A673 (cell line): ENCODE results near the gene COX6A2. TPM values are rescaled to one million over a fixed set of nuclear protein-coding genes. Genes with fewer than 3 reads are reported as not detected.
A peak's percentile ranks its signal among the peaks of the same experiment; 100 is the strongest.

ENCODE experiments used
- BruUV-seq: library from RNA; stranded (reverse); fragments of 400-500 nt; replicated peaks from 2 replicates; lab custom pipeline; 2021; lab: Mats Ljungman, UMichigan
- CTCF ChIA-PET: fragments of 300-600 bp; sonication (Branson Sonifier 250); formaldehyde crosslinking; loops from one replicate; lab custom pipeline; 2022; ENCODE audit warnings: antibody characterized with exemption; lab: Charles Lee
- POLR2A ChIA-PET: fragments of 300-600 bp; sonication (Branson Sonifier 250); formaldehyde crosslinking; loops from one replicate; lab custom pipeline; 2022; ENCODE audit warnings: antibody characterized with exemption; ENCODE audit not compliant: low non-redundant PET; lab: Charles Lee
- DNase-seq: peaks from one replicate; pipeline ENCODE4 v3.0.0-alpha.2; 2015; ENCODE audit warnings: low spot score
- H3K27ac ChIP-seq: fragments of 200-600 bp; sonication (generic); 2 replicates; pipeline ENCODE4 v1.5.1; 2016; ENCODE audit warnings: mixed run types, low read depth, mild to moderate bottlenecking, mixed read lengths, antibody characterized with exemption, low read length; ENCODE audit not compliant: poor library complexity, severe bottlenecking
- H3K27me3 ChIP-seq: fragments of 200-600 bp; sonication (generic); replicated peaks from 2 replicates; pipeline ENCODE4 v1.6.1; 2017; ENCODE audit warnings: mixed run types, low read depth, mild to moderate bottlenecking, mixed read lengths, antibody characterized with exemption, low read length; ENCODE audit not compliant: insufficient read depth, poor library complexity
- H3K36me3 ChIP-seq: fragments of 200-600 bp; sonication (generic); 2 replicates; pipeline ENCODE4 v1.6.1; 2016; ENCODE audit warnings: mixed run types, mild to moderate bottlenecking, mixed read lengths, antibody characterized with exemption, low read length; ENCODE audit not compliant: insufficient read depth, poor library complexity, severe bottlenecking
- H3K4me1 ChIP-seq: fragments of 200-600 bp; sonication (generic); 2 replicates; pipeline ENCODE4 v1.6.1; 2017; ENCODE audit warnings: mixed run types, mild to moderate bottlenecking, mixed read lengths, antibody characterized with exemption, low read length; ENCODE audit not compliant: insufficient read depth, poor library complexity, severe bottlenecking
- H3K4me3 ChIP-seq: fragments of 200-600 bp; sonication (generic); 2 replicates; pipeline ENCODE4 v1.5.1; 2016; ENCODE audit warnings: low read depth, mixed run types, mild to moderate bottlenecking, mixed read lengths, low read length; ENCODE audit not compliant: poor library complexity, severe bottlenecking
- H3K9me3 ChIP-seq: fragments of 200-600 bp; sonication (generic); 2 replicates; pipeline ENCODE4 v1.6.1; 2016; ENCODE audit warnings: mixed run types, low read depth, mild to moderate bottlenecking, mixed read lengths, antibody characterized with exemption, low read length; ENCODE audit not compliant: poor library complexity, severe bottlenecking
- EZH2 ChIP-seq: fragments of 200-600 bp; sonication (generic); IDR thresholded peaks from 2 replicates; pipeline ENCODE4 v1.6.1; 2017; ENCODE audit warnings: borderline replicate concordance, low read depth, mild to moderate bottlenecking, mixed read lengths, antibody characterized with exemption, low read length; ENCODE audit not compliant: poor library complexity, severe bottlenecking
- intact Hi-C: fragments of 100-400 bp; cut with micrococcal nuclease; formaldehyde crosslinking; loops from one replicate; pipeline ENCODE4 v1.10.0; 2022; ENCODE audit not compliant: unreplicated experiment
- total RNA-seq: library from RNA; stranded (reverse); gene quantifications from 2 replicates; pipeline ENCODE4 v1.2.3, GENCODE V29; 2021
- TF ChIP-seq, protein P1 (sequence below): fragments of 300-800, 200-600 bp; sonication (generic); conservative IDR thresholded peaks from 2 replicates; pipeline ENCODE4 v1.5.1; 2017; ENCODE audit warnings: low read depth, mild to moderate bottlenecking, antibody characterized with exemption, low read length, moderate library complexity, mixed read lengths

COX6A2 gene
- total RNA-seq, 1 experiment from 2014 or later, result not detected

DNA sequence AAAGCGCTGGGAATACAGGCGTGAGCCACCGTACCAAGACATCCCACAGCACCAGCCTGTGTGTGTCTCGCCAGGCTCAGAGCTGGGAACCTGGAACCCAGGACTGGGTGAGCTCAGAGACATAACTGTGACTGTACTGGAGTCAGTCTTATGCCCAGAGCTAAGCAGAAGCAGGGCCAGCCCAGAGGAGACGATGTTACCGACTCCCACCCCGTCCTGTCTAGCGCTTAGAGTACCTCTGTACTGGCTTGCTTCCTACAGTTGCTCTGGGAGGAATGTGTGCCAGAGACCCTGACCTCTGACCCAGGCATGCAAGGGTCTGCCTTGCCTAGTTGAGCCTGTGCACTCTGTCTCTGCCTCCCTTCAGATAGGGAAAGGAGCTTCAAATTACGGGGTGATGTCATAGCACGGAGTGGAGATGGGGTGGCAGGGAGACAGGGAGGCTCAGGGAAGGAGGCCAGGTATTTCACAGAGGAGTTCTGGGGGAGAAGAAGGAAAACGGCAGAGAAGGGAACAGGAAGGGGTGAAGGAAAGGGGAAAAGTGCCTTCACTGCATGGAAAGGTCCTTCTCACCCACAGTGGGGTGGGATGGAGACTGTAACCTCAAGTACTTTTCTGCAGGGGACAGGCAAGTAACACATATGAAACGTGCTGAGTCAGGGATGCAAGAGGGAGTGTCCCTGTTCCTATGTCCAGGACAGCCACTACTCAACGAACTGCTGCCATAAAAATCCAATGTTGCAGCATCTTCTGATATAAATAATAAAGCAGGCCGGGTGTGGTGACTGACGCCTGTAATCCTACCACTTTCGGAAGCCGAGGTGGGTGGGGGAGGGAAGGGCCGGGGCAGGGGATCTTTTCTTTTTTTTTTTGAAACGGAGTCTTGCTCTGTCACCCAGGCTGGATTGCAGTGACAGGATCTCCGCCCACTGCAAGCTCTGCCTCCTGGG, 25.4 kb upstream of the COX6A2 start:
- peaks cover 58% of the 10 kb centered on the region for H3K4me1 ChIP-seq
- POLR2A ChIA-PET, result interaction anchor here (0.6 kb wide), 1 partner anchor 264 kb away, joined by 4 read pairs; no protein-coding TSS in a partner anchor
- H3K4me3 ChIP-seq, result no peak overlapping the region
- H3K36me3 ChIP-seq, result no peaks in the 10 kb centered on the region
- H3K27ac ChIP-seq, result peak overlapping the region; percentile 72
- CTCF ChIA-PET, result no interaction called here
- intact Hi-C loops, result loop anchor here (5.0 to 10.0 kb wide), 2 partner anchors 241 to 414 kb away; no protein-coding TSS in a partner anchor
- peak; percentile 64 for DNase-seq
- H3K27me3 ChIP-seq, result no peaks in the 10 kb centered on the region
- no peaks in the 10 kb centered on the region for H3K9me3 ChIP-seq
- TF ChIP-seq, protein P1, sequence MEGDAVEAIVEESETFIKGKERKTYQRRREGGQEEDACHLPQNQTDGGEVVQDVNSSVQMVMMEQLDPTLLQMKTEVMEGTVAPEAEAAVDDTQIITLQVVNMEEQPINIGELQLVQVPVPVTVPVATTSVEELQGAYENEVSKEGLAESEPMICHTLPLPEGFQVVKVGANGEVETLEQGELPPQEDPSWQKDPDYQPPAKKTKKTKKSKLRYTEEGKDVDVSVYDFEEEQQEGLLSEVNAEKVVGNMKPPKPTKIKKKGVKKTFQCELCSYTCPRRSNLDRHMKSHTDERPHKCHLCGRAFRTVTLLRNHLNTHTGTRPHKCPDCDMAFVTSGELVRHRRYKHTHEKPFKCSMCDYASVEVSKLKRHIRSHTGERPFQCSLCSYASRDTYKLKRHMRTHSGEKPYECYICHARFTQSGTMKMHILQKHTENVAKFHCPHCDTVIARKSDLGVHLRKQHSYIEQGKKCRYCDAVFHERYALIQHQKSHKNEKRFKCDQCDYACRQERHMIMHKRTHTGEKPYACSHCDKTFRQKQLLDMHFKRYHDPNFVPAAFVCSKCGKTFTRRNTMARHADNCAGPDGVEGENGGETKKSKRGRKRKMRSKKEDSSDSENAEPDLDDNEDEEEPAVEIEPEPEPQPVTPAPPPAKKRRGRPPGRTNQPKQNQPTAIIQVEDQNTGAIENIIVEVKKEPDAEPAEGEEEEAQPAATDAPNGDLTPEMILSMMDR, result no peak
- no peak for TF ChIP-seq EZH2
- BruUV-seq, result no TSS peak

DNA sequence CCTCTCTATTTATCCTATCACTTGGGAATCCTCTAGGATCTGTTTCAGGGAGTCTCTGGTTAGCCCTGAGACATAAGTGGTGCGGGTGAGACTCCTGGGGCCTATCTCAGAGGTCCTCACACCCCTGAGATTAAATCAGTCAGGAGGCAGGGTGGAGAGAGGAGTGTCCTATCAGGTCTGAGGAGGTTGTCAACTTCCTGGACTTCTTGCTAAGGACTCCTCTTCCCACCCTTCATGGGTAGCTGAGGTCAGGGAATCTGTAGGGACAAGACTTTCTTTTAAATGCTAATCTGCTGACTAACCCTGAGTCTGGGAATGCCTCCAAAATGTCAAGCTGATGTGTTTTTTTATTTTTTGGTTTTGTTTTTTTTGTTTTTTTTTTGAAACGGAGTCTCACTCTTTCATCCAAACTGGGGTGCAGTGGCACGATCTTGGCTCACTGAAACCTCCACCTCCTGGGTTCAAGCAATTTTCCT, 24.5 kb upstream of the COX6A2 start:
- Histone ChIP-seq H3K4me1 (peaks cover 54% of the 10 kb centered on the region), H3K27me3 (no peaks in the 10 kb centered on the region), H3K4me3 (no peak overlapping the region), H3K36me3 (no peaks in the 10 kb centered on the region), H3K9me3 (no peaks in the 10 kb centered on the region), H3K27ac (no peak overlapping the region)
- DNase-seq, result no peak
- no TSS peak for BruUV-seq
- POLR2A ChIA-PET, result no interaction called here
- intact Hi-C loops, result loop anchor here (5.0 to 10.0 kb wide), 2 partner anchors 242 to 415 kb away; no protein-coding TSS in a partner anchor
- CTCF ChIA-PET, result no interaction called here
- TF ChIP-seq EZH2, result no peak
- TF ChIP-seq, protein P1, result no peak

DNA sequence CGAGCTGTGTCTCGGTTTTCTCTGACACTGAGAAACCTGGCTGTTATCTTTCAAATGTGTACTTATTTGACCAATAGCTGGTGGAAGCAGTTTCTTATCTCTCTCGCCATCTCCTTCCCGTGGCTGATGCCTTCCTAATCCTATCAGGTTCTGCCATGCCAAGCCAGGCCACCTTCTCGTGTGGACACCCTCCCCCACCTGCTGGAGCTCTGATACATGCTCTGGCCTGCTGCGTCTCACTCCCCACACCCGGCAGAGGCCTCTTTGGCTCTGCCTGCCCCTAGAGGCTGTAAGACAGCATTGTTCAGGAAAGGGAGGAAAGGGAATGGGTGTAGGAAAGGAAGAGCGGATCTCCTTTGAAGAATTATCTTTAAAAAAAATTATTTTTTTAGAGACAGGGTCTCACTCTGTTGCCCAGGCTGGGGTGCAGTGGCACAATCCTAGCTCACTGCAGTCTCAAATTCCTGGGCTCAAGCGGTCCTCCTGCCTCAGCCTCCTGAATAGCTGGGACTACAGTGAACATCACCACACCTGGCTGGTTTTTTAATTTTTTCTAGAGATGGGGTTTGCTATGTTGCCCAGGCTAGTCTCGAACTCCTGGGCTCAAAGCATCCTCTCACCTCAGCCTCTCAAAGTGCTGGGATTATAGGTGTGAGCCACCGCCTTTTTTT, 23.7 kb upstream of the COX6A2 start:
- Histone ChIP-seq H3K36me3 (no peaks in the 10 kb centered on the region), H3K27ac (no peak overlapping the region), H3K4me3 (no peak overlapping the region), H3K27me3 (no peaks in the 10 kb centered on the region), H3K9me3 (no peaks in the 10 kb centered on the region), H3K4me1 (peaks cover 47% of the 10 kb centered on the region)
- CTCF ChIA-PET, result interaction anchor here (1.0 to 1.2 kb wide), 2 partner anchors 9 to 15 kb away, joined by 3 to 5 read pairs; no protein-coding TSS in a partner anchor
- no TSS peak for BruUV-seq
- TF ChIP-seq EZH2, result no peak
- TF ChIP-seq, protein P1, result peak; percentile 66
- POLR2A ChIA-PET, result no interaction called here
- intact Hi-C loops, result loop anchor here (5.0 to 10.0 kb wide), 2 partner anchors 243 to 415 kb away; no protein-coding TSS in a partner anchor
- peak; percentile 80 for DNase-seq
